A673 (cell line): ENCODE results near the gene GAREM1.

Experiments used
- CTCF ChIP-seq: fragments of 300-800, 200-600 bp; sonication (generic); conservative IDR thresholded peaks from 2 replicates; pipeline ENCODE4 v1.5.1; 2017; ENCODE audit warnings: low read depth, mild to moderate bottlenecking, antibody characterized with exemption, low read length, moderate library complexity, mixed read lengths
- EZH2 ChIP-seq: fragments of 200-600 bp; sonication (generic); IDR thresholded peaks from 2 replicates; pipeline ENCODE4 v1.6.1; 2017; ENCODE audit warnings: borderline replicate concordance, low read depth, mild to moderate bottlenecking, mixed read lengths, antibody characterized with exemption, low read length; ENCODE audit not compliant: poor library complexity, severe bottlenecking

GRCh38 chr18:32332708-32333107 is 138.0 kb downstream of the GAREM1 start:
- TF ChIP-seq CTCF (no peak), EZH2 (no peak)
